ENCODE data around the gene SLC44A3. TPM values are rescaled to one million over a fixed set of nuclear protein-coding genes. Genes with fewer than 3 reads are reported as not detected.
A peak's percentile ranks its signal among the peaks of the same experiment; 100 is the strongest.

Gene SLC44A3
- total RNA-seq, 1 donor from 2014 or later, result not detected

GRCh38 chr1:94912263-94913184 lies 92.4 kb downstream of the SLC44A3 start:
- Mint-ChIP-seq H3K27me3 (ENCODE audit: insufficient read depth) (peaks cover 4% of the 10 kb centered on the region), H3K4me3 (no peak overlapping the region), H3K4me1 (ENCODE audit: low read depth) (no peaks in the 10 kb centered on the region), H3K36me3 (ENCODE audit: low read depth) (no peaks in the 10 kb centered on the region), H3K9me3 (no peaks in the 10 kb centered on the region), H3K27ac (no peak overlapping the region)
- DNase-seq (ENCODE audit: low spot score), result no peak
- intact Hi-C loops (cut with micrococcal nuclease), result no loop called here

GRCh38 chr1:94917251-94917650 lies 97.1 kb downstream of the SLC44A3 start:
- H3K9me3 Mint-ChIP-seq, result no peaks in the 10 kb centered on the region
- DNase-seq (ENCODE audit: low spot score), result no peak
- H3K4me3 Mint-ChIP-seq, result no peak overlapping the region
- H3K27me3 Mint-ChIP-seq (ENCODE audit: insufficient read depth), result peaks cover 7% of the 10 kb centered on the region
- no peaks in the 10 kb centered on the region for H3K4me1 Mint-ChIP-seq (ENCODE audit: low read depth)
- no peak overlapping the region for H3K27ac Mint-ChIP-seq
- no peaks in the 10 kb centered on the region for H3K36me3 Mint-ChIP-seq (ENCODE audit: low read depth)
- intact Hi-C loops (cut with micrococcal nuclease), result no loop called here

GRCh38 chr1:94919241-94920030 lies 99.3 kb downstream of the SLC44A3 start:
- peaks cover 11% of the 10 kb centered on the region for H3K27me3 Mint-ChIP-seq (ENCODE audit: insufficient read depth)
- no peaks in the 10 kb centered on the region for H3K36me3 Mint-ChIP-seq (ENCODE audit: low read depth)
- H3K4me3 Mint-ChIP-seq, result no peak overlapping the region
- H3K27ac Mint-ChIP-seq, result no peak overlapping the region
- H3K4me1 Mint-ChIP-seq (ENCODE audit: low read depth), result peaks cover 12% of the 10 kb centered on the region
- DNase-seq (ENCODE audit: low spot score), result no peak
- H3K9me3 Mint-ChIP-seq, result no peaks in the 10 kb centered on the region
- intact Hi-C loops (cut with micrococcal nuclease), result no loop called here

- Mint-ChIP-seq H3K27ac (no peak overlapping the region), H3K36me3 (ENCODE audit: low read depth) (no peaks in the 10 kb centered on the region), H3K4me1 (ENCODE audit: low read depth) (peaks cover 12% of the 10 kb centered on the region), H3K27me3 (ENCODE audit: insufficient read depth) (peaks cover 17% of the 10 kb centered on the region), H3K9me3 (no peaks in the 10 kb centered on the region), H3K4me3 (no peak overlapping the region)
- intact Hi-C loops (cut with micrococcal nuclease), result no loop called here
- no peak for DNase-seq (ENCODE audit: low spot score)
These were observed 99.9 kb downstream of the SLC44A3 start for GRCh38 chr1:94920061-94920460.

- Mint-ChIP-seq H3K4me1 (ENCODE audit: low read depth) (peaks cover 21% of the 10 kb centered on the region), H3K4me3 (no peak overlapping the region), H3K27ac (no peak overlapping the region), H3K27me3 (ENCODE audit: insufficient read depth) (peaks cover 28% of the 10 kb centered on the region), H3K9me3 (no peaks in the 10 kb centered on the region), H3K36me3 (ENCODE audit: low read depth) (no peaks in the 10 kb centered on the region)
- no peak for DNase-seq (ENCODE audit: low spot score)
- intact Hi-C loops (cut with micrococcal nuclease), result no loop called here
These were observed 101.8 kb downstream of the SLC44A3 start for GRCh38 chr1:94921977-94922376.

- Mint-ChIP-seq H3K4me3 (no peak overlapping the region), H3K9me3 (no peaks in the 10 kb centered on the region), H3K4me1 (ENCODE audit: low read depth) (peaks cover 21% of the 10 kb centered on the region), H3K27me3 (ENCODE audit: insufficient read depth) (peaks cover 32% of the 10 kb centered on the region), H3K36me3 (ENCODE audit: low read depth) (peaks cover 2% of the 10 kb centered on the region), H3K27ac (no peak overlapping the region)
- intact Hi-C loops (cut with micrococcal nuclease), result no loop called here
- no peak for DNase-seq (ENCODE audit: low spot score)
These were observed 102.7 kb downstream of the SLC44A3 start for GRCh38 chr1:94922761-94923331.

- intact Hi-C loops (cut with micrococcal nuclease), result no loop called here
- H3K9me3 Mint-ChIP-seq, result no peaks in the 10 kb centered on the region
- no peak for DNase-seq (ENCODE audit: low spot score)
- peaks cover 43% of the 10 kb centered on the region for H3K27me3 Mint-ChIP-seq (ENCODE audit: insufficient read depth)
- no peak overlapping the region for H3K27ac Mint-ChIP-seq
- peak overlapping the region; percentile 2 for H3K4me3 Mint-ChIP-seq
- H3K36me3 Mint-ChIP-seq (ENCODE audit: low read depth), result peaks cover 2% of the 10 kb centered on the region
- peaks cover 21% of the 10 kb centered on the region for H3K4me1 Mint-ChIP-seq (ENCODE audit: low read depth)
These were observed 104.8 kb downstream of the SLC44A3 start for GRCh38 chr1:94925004-94925403.

GRCh38 chr1:94925561-94926125 lies 105.5 kb downstream of the SLC44A3 start:
- H3K4me3 Mint-ChIP-seq, result peak overlapping the region; percentile 78
- H3K27ac Mint-ChIP-seq, result no peak overlapping the region
- H3K4me1 Mint-ChIP-seq (ENCODE audit: low read depth), result peaks cover 21% of the 10 kb centered on the region
- intact Hi-C loops (cut with micrococcal nuclease), result loop anchor here (1.0 to 2.0 kb wide), 4 partner anchors 37 to 117 kb away; no protein-coding TSS in a partner anchor
- peaks cover 2% of the 10 kb centered on the region for H3K36me3 Mint-ChIP-seq (ENCODE audit: low read depth)
- DNase-seq (ENCODE audit: low spot score), result no peak
- H3K9me3 Mint-ChIP-seq, result no peaks in the 10 kb centered on the region
- peaks cover 43% of the 10 kb centered on the region for H3K27me3 Mint-ChIP-seq (ENCODE audit: insufficient read depth)

GRCh38 chr1:94926126-94926914 lies 106.2 kb downstream of the SLC44A3 start:
- H3K9me3 Mint-ChIP-seq, result no peaks in the 10 kb centered on the region
- peak; percentile 4 for DNase-seq (ENCODE audit: low spot score)
- H3K36me3 Mint-ChIP-seq (ENCODE audit: low read depth), result peaks cover 2% of the 10 kb centered on the region
- peaks cover 43% of the 10 kb centered on the region for H3K27me3 Mint-ChIP-seq (ENCODE audit: insufficient read depth)
- H3K4me1 Mint-ChIP-seq (ENCODE audit: low read depth), result peaks cover 21% of the 10 kb centered on the region
- peak overlapping the region; percentile 78 for H3K4me3 Mint-ChIP-seq
- intact Hi-C loops (cut with micrococcal nuclease), result loop anchor here (1.0 to 2.0 kb wide), 4 partner anchors 36 to 116 kb away; no protein-coding TSS in a partner anchor
- no peak overlapping the region for H3K27ac Mint-ChIP-seq

- DNase-seq (ENCODE audit: low spot score), result peak; percentile 55
- no peak within 1 kb of the TSS for H3K27ac Mint-ChIP-seq
- intact Hi-C loops (cut with micrococcal nuclease), result loop anchor here (1.0 to 2.0 kb wide), 4 partner anchors 36 to 116 kb away; no protein-coding TSS in a partner anchor
- no peaks in the 10 kb centered on the region for H3K9me3 Mint-ChIP-seq
- peak within 1 kb of the TSS; percentile 78 for H3K4me3 Mint-ChIP-seq
- peaks cover 2% of the 10 kb centered on the region for H3K36me3 Mint-ChIP-seq (ENCODE audit: low read depth)
- peaks cover 21% of the 10 kb centered on the region for H3K4me1 Mint-ChIP-seq (ENCODE audit: low read depth)
- H3K27me3 Mint-ChIP-seq (ENCODE audit: insufficient read depth), result peaks cover 38% of the 10 kb centered on the region
These were observed 106.8 kb downstream of the SLC44A3 start, which contains the start of gene CNN3 for GRCh38 chr1:94926915-94927404. CNN3 (minus strand) TSS chr1:94927110; CDS start chr1:94926894, 216 bp downstream.

GRCh38 chr1:94927405-94928175 lies 107.4 kb downstream of the SLC44A3 start:
- H3K9me3 Mint-ChIP-seq, result no peaks in the 10 kb centered on the region
- intact Hi-C loops (cut with micrococcal nuclease), result loop anchor here (2.0 kb wide), 3 partner anchors 35 to 115 kb away; no protein-coding TSS in a partner anchor
- peaks cover 21% of the 10 kb centered on the region for H3K4me1 Mint-ChIP-seq (ENCODE audit: low read depth)
- H3K27ac Mint-ChIP-seq, result no peak overlapping the region
- no peak for DNase-seq (ENCODE audit: low spot score)
- peak overlapping the region; percentile 68 for H3K4me3 Mint-ChIP-seq
- H3K27me3 Mint-ChIP-seq (ENCODE audit: insufficient read depth), result peaks cover 37% of the 10 kb centered on the region
- H3K36me3 Mint-ChIP-seq (ENCODE audit: low read depth), result peaks cover 2% of the 10 kb centered on the region

All from activated T-helper 1 cell treated with anti-CD3 and anti-CD28 coated beads, Interleukin-12 subunit alpha, Interleukin-12 subunit beta, Interleukin-2, Interleukin-4 antibody, amounts not matched to agents 30 ng/mL and 10 ng/mL and 1 ng/mL, durations not matched to agents 14 hours and 24 hours and 36 hours (primary cell).